ENCODE data around the gene KCNC1.

Gene KCNC1

GRCh38 chr11:17793642-17794170 lies 59.1 kb downstream of the KCNC1 start:
- DNase-seq (ENCODE audit: low read depth) = no peak

- DNase-seq (ENCODE audit: low read depth) = no peak
Observed at GRCh38 chr11:17794981-17795380, 60.4 kb downstream of the KCNC1 start.

- DNase-seq (ENCODE audit: low read depth) = no peak
Observed at GRCh38 chr11:17796154-17796553, 61.6 kb downstream of the KCNC1 start.

GRCh38 chr11:17798253-17798652 lies 63.7 kb downstream of the KCNC1 start:
- no peak for DNase-seq (ENCODE audit: low read depth)

GRCh38 chr11:17798716-17799115 lies 64.1 kb downstream of the KCNC1 start:
- DNase-seq (ENCODE audit: low read depth) = no peak

GRCh38 chr11:17799147-17799546 lies 64.6 kb downstream of the KCNC1 start:
- DNase-seq (ENCODE audit: low read depth) = no peak

GRCh38 chr11:17801166-17801565 lies 66.6 kb downstream of the KCNC1 start:
- DNase-seq (ENCODE audit: low read depth) = no peak

- DNase-seq (ENCODE audit: low read depth) = no peak
Observed at GRCh38 chr11:17802491-17802890, 67.9 kb downstream of the KCNC1 start.

GRCh38 chr11:17803754-17804334 lies 69.3 kb downstream of the KCNC1 start:
- no peak for DNase-seq (ENCODE audit: low read depth)

GRCh38 chr11:17805043-17805442 lies 70.5 kb downstream of the KCNC1 start:
- DNase-seq (ENCODE audit: low read depth) = no peak

GRCh38 chr11:17805873-17806272 lies 71.3 kb downstream of the KCNC1 start:
- no peak for DNase-seq (ENCODE audit: low read depth)

GRCh38 chr11:17807034-17807433 lies 72.5 kb downstream of the KCNC1 start:
- no peak for DNase-seq (ENCODE audit: low read depth)

GRCh38 chr11:17810041-17810440 lies 75.5 kb downstream of the KCNC1 start:
- no peak for DNase-seq (ENCODE audit: low read depth)

GRCh38 chr11:17810746-17811145 lies 76.2 kb downstream of the KCNC1 start:
- DNase-seq (ENCODE audit: low read depth) = no peak

- no peak for DNase-seq (ENCODE audit: low read depth)
Observed at GRCh38 chr11:17811352-17811751, 76.8 kb downstream of the KCNC1 start.

- DNase-seq (ENCODE audit: low read depth) = no peak
Observed at GRCh38 chr11:17812091-17812864, 77.7 kb downstream of the KCNC1 start.

GRCh38 chr11:17812865-17813187 lies 78.2 kb downstream of the KCNC1 start:
- DNase-seq (ENCODE audit: low read depth) = no peak

- DNase-seq (ENCODE audit: low read depth) = no peak
Observed at GRCh38 chr11:17813391-17814059, 78.9 kb downstream of the KCNC1 start.

- DNase-seq (ENCODE audit: low read depth) = no peak
Observed at GRCh38 chr11:17814546-17814945, 80.0 kb downstream of the KCNC1 start.

- DNase-seq (ENCODE audit: low read depth) = no peak
Observed at GRCh38 chr11:17816232-17816931, 81.8 kb downstream of the KCNC1 start.

- DNase-seq (ENCODE audit: low read depth) = no peak
Observed at GRCh38 chr11:17821648-17822400, 87.2 kb downstream of the KCNC1 start.

GRCh38 chr11:17822401-17822781 lies 87.8 kb downstream of the KCNC1 start:
- DNase-seq (ENCODE audit: low read depth) = no peak
